Tibial nerve (tissue), 4 donors: ENCODE results near the gene NANOG. TPM values are rescaled to one million over a fixed set of nuclear protein-coding genes. Genes with fewer than 3 reads are reported as not detected.
"Not testable (repeated sequence)": the region's sequence is repeated elsewhere in the genome, so short reads cannot be mapped to it uniquely, and the experiment has no call there.

ENCODE experiments used
- DNase-seq, 2 donors: peaks; one replicate each; pipeline ENCODE4 v3.0.0-alpha.2; 2019; ENCODE audit warnings: low spot score in 2 of 2
- H3K27ac ChIP-seq, 4 donors: fragments of 200-600 bp; sonication (generic) in 3 of 4; one replicate each; pipeline ENCODE4 v1.5.1; 2017 to 2019; ENCODE audit warnings: mild to moderate bottlenecking in 1 of 4
- H3K27me3 ChIP-seq, 2 donors: fragments of 200-600 bp; sonication (generic) in 1 of 2; one replicate each; pipeline versions ENCODE4 v1.5.1 to v1.6.0; 2017 to 2019
- H3K36me3 ChIP-seq, 3 donors: fragments of 200-600 bp; sonication (generic); one replicate each; pipeline ENCODE4 v1.5.1; 2018 to 2019
- H3K4me1 ChIP-seq, 4 donors: fragments of 200-600 bp; sonication (generic) in 3 of 4; one replicate each; pipeline ENCODE4 v1.5.1; 2017 to 2019
- H3K4me3 ChIP-seq, 4 donors: fragments of 200-600 bp; sonication (generic) in 3 of 4; one replicate each; pipeline ENCODE4 v1.5.1; 2017 to 2019; ENCODE audit warnings: mild to moderate bottlenecking in 1 of 4, moderate library complexity in 1 of 4
- H3K9me3 ChIP-seq, 4 donors: fragments of 200-600 bp; sonication (generic) in 3 of 4; one replicate each; pipeline ENCODE4 v1.5.1; 2017 to 2019
- EP300 ChIP-seq, 2 donors: sonication (generic); formaldehyde crosslinking; IDR thresholded peaks; one replicate each; pipeline ENCODE4 v1.6.1; 2017; ENCODE audit warnings: antibody characterized with exemption in 2 of 2, mild to moderate bottlenecking in 1 of 2
- POLR2A ChIP-seq, 2 donors: fragments of 450-650 bp; IDR thresholded peaks; one replicate each; pipeline ENCODE4 v1.6.1; 2017; ENCODE audit warnings: antibody characterized with exemption in 2 of 2, mild to moderate bottlenecking in 2 of 2, moderate library complexity in 2 of 2
- WGBS, 2 donors: methylation state at CpG; one replicate each; pipeline ENCODE4 v1.1.5; 2018; 5-methylcytosine and 5-hydroxymethylcytosine counted together
- total RNA-seq, 4 donors: library from RNA; depleted of rRNA; stranded (reverse); fragments of >200 nt; gene quantifications; one replicate each; pipeline ENCODE4 v1.1.0, GENCODE V29; 2016
- TF ChIP-seq, protein P1 (sequence below), 5 experiments: fragments of 200-600 bp in 3 of 5; fragments of 450-650 bp in 2 of 5; sonication (generic) in 3 of 5; IDR thresholded peaks; one replicate each; pipeline ENCODE4 v1.5.1; 2016 to 2019; ENCODE audit warnings: antibody characterized with exemption in 5 of 5, mild to moderate bottlenecking in 3 of 5, moderate library complexity in 2 of 5

Gene NANOG
- total RNA-seq, 4 donors from 2014 or later, result 0.20 to 0.87 (median 0.84) TPM; not detected in 1

DNA sequence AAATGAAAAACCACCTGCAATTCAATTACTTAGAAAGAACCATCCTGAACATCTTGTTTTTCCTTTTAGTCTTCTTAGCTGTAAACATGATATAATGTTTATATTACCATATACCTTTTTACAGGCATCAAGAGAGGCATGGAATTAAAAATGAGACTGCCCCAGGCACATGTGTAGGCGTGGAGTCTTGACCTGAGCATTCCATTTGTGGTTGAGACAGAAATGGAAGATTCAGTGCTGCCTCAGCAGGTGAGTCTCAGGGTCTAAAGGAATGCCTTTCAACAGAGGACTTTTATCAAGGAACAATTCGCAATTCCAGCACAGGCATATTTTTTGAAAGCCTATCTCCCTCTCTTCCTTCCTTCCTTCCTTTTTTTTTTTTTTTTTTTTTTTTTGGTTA lies 32.2 kb upstream of the NANOG start:
- Histone ChIP-seq H3K27me3 (no peaks in the 10 kb centered on the region), H3K4me1 (no peaks in the 10 kb centered on the region), H3K27ac (no peak overlapping the region), H3K9me3 (no peaks in the 10 kb centered on the region), H3K4me3 (no peak overlapping the region), H3K36me3 (no peaks in the 10 kb centered on the region)
- no peak for DNase-seq
- WGBS, 2 donors, result 68 to 69% methylated on average over 2 of the region's 2 CpGs
- TF ChIP-seq EP300 (IDR thresholded peaks at IDR 0.05) (no peak), POLR2A (IDR thresholded peaks at IDR 0.05) (no peak)
- TF ChIP-seq, protein P1, sequence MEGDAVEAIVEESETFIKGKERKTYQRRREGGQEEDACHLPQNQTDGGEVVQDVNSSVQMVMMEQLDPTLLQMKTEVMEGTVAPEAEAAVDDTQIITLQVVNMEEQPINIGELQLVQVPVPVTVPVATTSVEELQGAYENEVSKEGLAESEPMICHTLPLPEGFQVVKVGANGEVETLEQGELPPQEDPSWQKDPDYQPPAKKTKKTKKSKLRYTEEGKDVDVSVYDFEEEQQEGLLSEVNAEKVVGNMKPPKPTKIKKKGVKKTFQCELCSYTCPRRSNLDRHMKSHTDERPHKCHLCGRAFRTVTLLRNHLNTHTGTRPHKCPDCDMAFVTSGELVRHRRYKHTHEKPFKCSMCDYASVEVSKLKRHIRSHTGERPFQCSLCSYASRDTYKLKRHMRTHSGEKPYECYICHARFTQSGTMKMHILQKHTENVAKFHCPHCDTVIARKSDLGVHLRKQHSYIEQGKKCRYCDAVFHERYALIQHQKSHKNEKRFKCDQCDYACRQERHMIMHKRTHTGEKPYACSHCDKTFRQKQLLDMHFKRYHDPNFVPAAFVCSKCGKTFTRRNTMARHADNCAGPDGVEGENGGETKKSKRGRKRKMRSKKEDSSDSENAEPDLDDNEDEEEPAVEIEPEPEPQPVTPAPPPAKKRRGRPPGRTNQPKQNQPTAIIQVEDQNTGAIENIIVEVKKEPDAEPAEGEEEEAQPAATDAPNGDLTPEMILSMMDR (IDR thresholded peaks at IDR 0.05), result no peak

DNA sequence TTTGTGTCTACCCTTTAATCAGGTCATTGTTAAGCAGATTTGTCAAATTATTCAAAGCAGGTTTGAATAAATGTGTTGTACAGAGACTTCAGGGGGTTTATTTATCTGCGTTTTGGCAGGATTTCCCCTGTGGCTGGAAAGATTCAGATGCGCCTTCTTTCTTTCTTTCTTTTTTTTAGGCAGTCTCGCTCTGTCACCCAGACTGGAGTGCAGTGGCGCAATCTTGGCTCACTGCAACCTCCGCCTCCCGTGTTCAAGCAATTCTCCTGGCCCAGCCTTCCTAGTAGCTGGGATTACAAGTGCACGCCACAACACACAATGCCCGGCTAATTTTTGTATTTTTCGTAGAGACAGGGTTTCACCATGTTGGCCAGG lies 30.4 kb upstream of the NANOG start:
- TF ChIP-seq, protein P1 (IDR thresholded peaks at IDR 0.05), result no peak
- TF ChIP-seq EP300 (IDR thresholded peaks at IDR 0.05), result no peak
- no peak for TF ChIP-seq POLR2A (IDR thresholded peaks at IDR 0.05)
- DNase-seq, result no peak
- 68 to 71% methylated on average over 9 of the region's 9 CpGs for WGBS, 2 donors
- Histone ChIP-seq H3K9me3 (no peaks in the 10 kb centered on the region), H3K36me3 (no peaks in the 10 kb centered on the region), H3K27ac (no peak overlapping the region), H3K4me3 (no peak overlapping the region), H3K27me3 (no peaks in the 10 kb centered on the region), H3K4me1 (no peaks in the 10 kb centered on the region)

DNA sequence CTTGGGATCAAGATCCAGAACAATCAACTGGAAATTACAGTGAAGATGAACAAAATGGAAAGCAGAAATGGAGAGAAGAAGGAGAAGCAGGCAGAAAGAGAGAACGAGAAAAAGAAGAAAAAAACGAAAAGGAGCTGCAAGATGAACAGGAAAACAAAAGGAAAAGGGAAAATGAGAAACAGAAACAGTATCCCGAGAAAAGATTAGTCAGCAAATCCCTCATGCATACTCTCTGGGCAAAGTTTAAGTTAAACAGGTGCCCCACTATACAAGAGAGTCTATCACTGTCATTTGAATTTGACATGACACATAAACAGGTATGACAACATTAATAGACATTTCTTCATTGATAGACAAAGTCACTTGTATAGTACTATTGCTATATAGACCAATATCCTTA lies 19.2 kb upstream of the NANOG start:
- no peak for DNase-seq
- H3K4me3 ChIP-seq, result no peak overlapping the region
- H3K4me1 ChIP-seq, result no peaks in the 10 kb centered on the region
- TF ChIP-seq, protein P1 (IDR thresholded peaks at IDR 0.05), result no peak
- TF ChIP-seq POLR2A (IDR thresholded peaks at IDR 0.05) (no peak), EP300 (IDR thresholded peaks at IDR 0.05) (no peak)
- no peaks in the 10 kb centered on the region for H3K27me3 ChIP-seq
- H3K27ac ChIP-seq, result no peak overlapping the region
- 55 to 59% methylated on average over 3 of the region's 3 CpGs for WGBS, 2 donors
- H3K9me3 ChIP-seq, result no peaks in the 10 kb centered on the region
- H3K36me3 ChIP-seq, result no peaks in the 10 kb centered on the region

DNA sequence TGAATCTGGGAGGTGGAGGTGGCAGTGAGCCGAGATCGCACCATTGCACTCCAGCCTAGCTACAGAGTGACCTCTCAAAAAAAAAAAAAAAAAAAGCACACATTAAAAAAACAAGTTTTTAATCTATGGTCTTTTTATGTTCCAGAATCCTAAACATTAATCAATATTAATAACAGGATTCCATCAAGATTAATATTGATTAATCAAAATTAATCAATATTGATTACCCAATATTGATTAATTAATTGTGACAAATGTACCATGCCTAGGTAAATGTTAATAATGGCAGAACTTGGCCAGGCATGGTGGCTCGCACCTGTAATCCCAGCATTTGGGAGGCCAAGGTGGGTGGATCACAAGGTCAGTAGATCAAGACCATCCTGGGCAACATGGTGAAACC lies 7.9 kb upstream of the NANOG start:
- H3K4me3 ChIP-seq, result no peak overlapping the region
- H3K27me3 ChIP-seq, result no peaks in the 10 kb centered on the region
- H3K9me3 ChIP-seq, result no peaks in the 10 kb centered on the region
- H3K4me1 ChIP-seq, result no peaks in the 10 kb centered on the region
- WGBS, 2 donors, result 66 to 74% methylated on average over 3 of the region's 3 CpGs
- no peak overlapping the region for H3K27ac ChIP-seq
- DNase-seq, result no peak
- no peaks in the 10 kb centered on the region for H3K36me3 ChIP-seq
- TF ChIP-seq EP300 (IDR thresholded peaks at IDR 0.05), result no peak
- TF ChIP-seq, protein P1 (IDR thresholded peaks at IDR 0.05), result no peak
- no peak for TF ChIP-seq POLR2A (IDR thresholded peaks at IDR 0.05)

DNA sequence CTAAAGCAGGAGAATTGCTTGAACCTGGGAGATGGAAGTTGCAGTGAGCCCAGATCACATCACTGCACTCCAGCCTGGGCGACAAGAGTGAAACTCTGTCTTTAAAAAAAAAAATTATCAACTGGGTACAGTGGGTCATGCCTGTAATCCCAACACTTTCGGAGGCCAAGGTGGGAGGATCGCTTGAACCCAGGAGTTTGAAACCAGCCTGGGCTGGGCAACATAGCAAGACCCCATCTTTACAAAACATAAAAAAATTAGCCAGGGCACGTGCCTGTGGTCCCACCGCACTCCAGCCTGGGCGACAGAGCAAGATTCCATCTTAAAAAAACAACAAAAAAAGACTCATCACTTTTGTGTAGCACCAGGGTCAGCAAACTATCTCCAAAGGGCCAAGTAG lies 7.1 kb upstream of the NANOG start:
- no peaks in the 10 kb centered on the region for H3K9me3 ChIP-seq
- WGBS, 2 donors, result 84 to 93% methylated on average over 6 of the region's 6 CpGs
- no peak overlapping the region for H3K27ac ChIP-seq
- no peak overlapping the region for H3K4me3 ChIP-seq
- H3K36me3 ChIP-seq, result no peaks in the 10 kb centered on the region
- no peaks in the 10 kb centered on the region for H3K4me1 ChIP-seq
- TF ChIP-seq EP300 (IDR thresholded peaks at IDR 0.05) (no peak), POLR2A (IDR thresholded peaks at IDR 0.05) (no peak)
- TF ChIP-seq, protein P1 (IDR thresholded peaks at IDR 0.05), result no peak
- DNase-seq, result no peak
- no peaks in the 10 kb centered on the region for H3K27me3 ChIP-seq

DNA sequence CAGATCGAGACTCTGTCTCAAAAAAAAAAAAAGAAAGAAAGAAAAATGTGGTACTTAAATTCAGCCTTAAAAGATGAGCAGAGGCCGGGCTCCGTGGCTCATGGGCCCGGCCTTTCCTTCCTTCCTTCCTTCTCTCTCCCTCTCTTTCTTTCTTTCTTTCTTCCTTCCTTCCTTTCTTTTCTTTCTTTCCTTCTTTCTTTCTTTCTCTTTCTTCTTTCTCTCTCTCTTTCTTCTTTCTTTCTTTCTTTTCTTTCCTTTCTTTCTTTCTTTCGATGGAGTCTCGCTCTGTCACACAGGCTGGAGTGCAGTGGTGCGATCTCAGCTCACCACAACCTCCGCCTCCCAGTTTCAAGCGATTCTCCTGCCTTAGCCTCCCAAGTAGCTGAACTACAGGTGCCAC lies 5.8 kb upstream of the NANOG start:
- not testable (repeated sequence) for H3K4me3 ChIP-seq, H3K27ac ChIP-seq, H3K4me1 ChIP-seq, H3K9me3 ChIP-seq, DNase-seq, H3K36me3 ChIP-seq, H3K27me3 ChIP-seq
- WGBS, 2 donors, result 82 to 87% methylated on average over 9 of the region's 9 CpGs
